ENCODE data around the gene TUT7.

- TF ChIP-seq, protein P1, sequence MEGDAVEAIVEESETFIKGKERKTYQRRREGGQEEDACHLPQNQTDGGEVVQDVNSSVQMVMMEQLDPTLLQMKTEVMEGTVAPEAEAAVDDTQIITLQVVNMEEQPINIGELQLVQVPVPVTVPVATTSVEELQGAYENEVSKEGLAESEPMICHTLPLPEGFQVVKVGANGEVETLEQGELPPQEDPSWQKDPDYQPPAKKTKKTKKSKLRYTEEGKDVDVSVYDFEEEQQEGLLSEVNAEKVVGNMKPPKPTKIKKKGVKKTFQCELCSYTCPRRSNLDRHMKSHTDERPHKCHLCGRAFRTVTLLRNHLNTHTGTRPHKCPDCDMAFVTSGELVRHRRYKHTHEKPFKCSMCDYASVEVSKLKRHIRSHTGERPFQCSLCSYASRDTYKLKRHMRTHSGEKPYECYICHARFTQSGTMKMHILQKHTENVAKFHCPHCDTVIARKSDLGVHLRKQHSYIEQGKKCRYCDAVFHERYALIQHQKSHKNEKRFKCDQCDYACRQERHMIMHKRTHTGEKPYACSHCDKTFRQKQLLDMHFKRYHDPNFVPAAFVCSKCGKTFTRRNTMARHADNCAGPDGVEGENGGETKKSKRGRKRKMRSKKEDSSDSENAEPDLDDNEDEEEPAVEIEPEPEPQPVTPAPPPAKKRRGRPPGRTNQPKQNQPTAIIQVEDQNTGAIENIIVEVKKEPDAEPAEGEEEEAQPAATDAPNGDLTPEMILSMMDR (IDR thresholded peaks at IDR 0.05), result no peak
- TF ChIP-seq POLR2A (IDR thresholded peaks at IDR 0.05), result no peak
Observed at GRCh38 chr9:86274821-86275643, 79.2 kb downstream of the TUT7 start.

Data from adrenal gland (tissue), 5 donors.